Astrocyte (in vitro differentiated cells and primary cell): ENCODE results near the gene PPP1R8. TPM values are rescaled to one million over a fixed set of nuclear protein-coding genes. Genes with fewer than 3 reads are reported as not detected.
"Not testable (repeated sequence)": the region's sequence is repeated elsewhere in the genome, so short reads cannot be mapped to it uniquely, and the experiment has no call there.

Source experiments
- DNase-seq: peaks from one replicate; pipeline ENCODE4 v3.0.0-alpha.2; 2010; ENCODE audit warnings: low read depth
- FAIRE-seq: peaks from 2 replicates; lab custom pipeline; 2011; peaks lifted over from hg19 to GRCh38; lab: Jason Lieb, UNC
- H2AFZ ChIP-seq: 2 replicates; pipeline ENCODE4 v1.6.0; 2012; ENCODE audit warnings: low read depth, low read length, inconsistent platforms
- H3K27ac ChIP-seq: 2 replicates; pipeline ENCODE4 v1.5.1; 2011; ENCODE audit warnings: low read depth, low read length, inconsistent platforms
- H3K27me3 ChIP-seq: 2 replicates; pipeline ENCODE4 v1.6.0; 2011; ENCODE audit warnings: low read length, inconsistent platforms; ENCODE audit not compliant: insufficient read depth
- H3K36me3 ChIP-seq: 2 replicates; pipeline ENCODE4 v1.5.1; 2011; ENCODE audit warnings: low read length, inconsistent platforms; ENCODE audit not compliant: insufficient read depth
- H3K4me1 ChIP-seq: 2 replicates; pipeline ENCODE4 v1.5.1; 2011; ENCODE audit warnings: low read length, inconsistent platforms; ENCODE audit not compliant: insufficient read depth
- H3K4me2 ChIP-seq: 2 replicates; pipeline ENCODE4 v1.6.0; 2012; ENCODE audit warnings: low read length, inconsistent platforms
- H3K4me3 ChIP-seq: 2 replicates; pipeline ENCODE4 v1.5.1; 2011; ENCODE audit warnings: low read depth, mild to moderate bottlenecking, low read length, inconsistent platforms; ENCODE audit not compliant: insufficient read depth
- H3K79me2 ChIP-seq: 2 replicates; pipeline ENCODE4 v1.6.0; 2012; ENCODE audit warnings: mild to moderate bottlenecking, low read length, inconsistent platforms; ENCODE audit not compliant: insufficient read depth
- H3K9ac ChIP-seq: 2 replicates; pipeline ENCODE4 v1.6.0; 2012; ENCODE audit warnings: mild to moderate bottlenecking, low read length, inconsistent platforms
- H3K9me3 ChIP-seq: 2 replicates; pipeline ENCODE4 v1.5.1; 2012; ENCODE audit warnings: low read depth, mild to moderate bottlenecking, low read length, inconsistent platforms; ENCODE audit not compliant: insufficient read depth
- H4K20me1 ChIP-seq: 2 replicates; pipeline ENCODE4 v1.6.0; 2012; ENCODE audit warnings: low read length, inconsistent platforms; ENCODE audit not compliant: insufficient read depth
- H3K27ac Mint-ChIP-seq: one replicate; pipeline ENCODE4 v1.8.0; 2021; ENCODE audit warnings: mild to moderate bottlenecking, mixed read lengths; ENCODE audit not compliant: unreplicated experiment
- H3K27me3 Mint-ChIP-seq: one replicate; pipeline ENCODE4 v1.8.0; 2021; ENCODE audit warnings: low read depth, mixed read lengths; ENCODE audit not compliant: unreplicated experiment
- H3K36me3 Mint-ChIP-seq: one replicate; pipeline ENCODE4 v1.8.0; 2021; ENCODE audit warnings: low read depth, mixed read lengths; ENCODE audit not compliant: unreplicated experiment
- H3K4me1 Mint-ChIP-seq: one replicate; pipeline ENCODE4 v1.8.0; 2021; ENCODE audit warnings: low read depth, mixed read lengths; ENCODE audit not compliant: unreplicated experiment
- H3K4me3 Mint-ChIP-seq: one replicate; pipeline ENCODE4 v1.8.0; 2021; ENCODE audit warnings: mild to moderate bottlenecking, moderate library complexity, mixed read lengths; ENCODE audit not compliant: unreplicated experiment
- H3K9me3 Mint-ChIP-seq: one replicate; pipeline ENCODE4 v1.8.0; 2021; ENCODE audit warnings: mild to moderate bottlenecking, mixed read lengths; ENCODE audit not compliant: unreplicated experiment
- CTCF ChIP-seq: IDR thresholded peaks from 2 replicates; pipeline ENCODE4 v1.5.1; 2011; ENCODE audit warnings: low read depth, mild to moderate bottlenecking, inconsistent platforms, low read length, moderate library complexity; ENCODE audit not compliant: insufficient read depth
- EZH2 ChIP-seq: IDR thresholded peaks from 2 replicates; pipeline ENCODE4 v1.6.1; 2012; ENCODE audit warnings: mild to moderate bottlenecking, low read length, inconsistent platforms; ENCODE audit not compliant: insufficient read depth
- total RNA-seq: library from RNA; stranded (reverse); gene quantifications from 2 replicates; pipeline ENCODE4 v1.2.1, GENCODE V29; 2021

PPP1R8 gene
- total RNA-seq, 1 donor from 2014 or later = 35.6 TPM

- Mint-ChIP-seq H3K36me3 (peaks cover 11% of the 10 kb centered on the region), H3K27ac (no peak overlapping the region), H3K4me1 (no peaks in the 10 kb centered on the region), H3K4me3 (no peak overlapping the region), H3K27me3 (peaks cover 3% of the 10 kb centered on the region), H3K9me3 (no peaks in the 10 kb centered on the region)
- Histone ChIP-seq H3K9me3 (no peaks in the 10 kb centered on the region), H3K4me2 (no peak overlapping the region), H2AFZ (no peak overlapping the region), H3K4me3 (no peak overlapping the region), H4K20me1 (no peaks in the 10 kb centered on the region), H3K27ac (no peak overlapping the region), H3K4me1 (no peaks in the 10 kb centered on the region), H3K36me3 (peaks cover 2% of the 10 kb centered on the region), H3K79me2 (no peaks in the 10 kb centered on the region), H3K27me3 (no peaks in the 10 kb centered on the region), H3K9ac (no peak overlapping the region)
- DNase-seq (no peak), FAIRE-seq (no peak)
- TF ChIP-seq CTCF = no peak
- TF ChIP-seq EZH2 = no peak
Measured at GRCh38 chr1:27855085-27855484, 24.5 kb downstream of the PPP1R8 start.

- H3K4me1 ChIP-seq = no peaks in the 10 kb centered on the region
- H2AFZ ChIP-seq = no peak overlapping the region
- H3K4me1 Mint-ChIP-seq = no peaks in the 10 kb centered on the region
- no peak overlapping the region for H3K9ac ChIP-seq
- no peak for TF ChIP-seq CTCF
- TF ChIP-seq EZH2 = no peak
- no peak overlapping the region for H3K4me3 ChIP-seq
- no peaks in the 10 kb centered on the region for H3K79me2 ChIP-seq
- no peak overlapping the region for H3K4me3 Mint-ChIP-seq
- peaks cover 6% of the 10 kb centered on the region for H3K27me3 Mint-ChIP-seq
- H3K27ac Mint-ChIP-seq = no peak overlapping the region
- H3K9me3 Mint-ChIP-seq = no peaks in the 10 kb centered on the region
- H3K4me2 ChIP-seq = no peak overlapping the region
- no peaks in the 10 kb centered on the region for H4K20me1 ChIP-seq
- FAIRE-seq = no peak
- peaks cover 4% of the 10 kb centered on the region for H3K36me3 Mint-ChIP-seq
- no peaks in the 10 kb centered on the region for H3K27me3 ChIP-seq
- no peaks in the 10 kb centered on the region for H3K9me3 ChIP-seq
- no peak overlapping the region for H3K27ac ChIP-seq
- H3K36me3 ChIP-seq = peaks cover 1% of the 10 kb centered on the region
- no peak for DNase-seq
Measured at GRCh38 chr1:27856561-27857343, 26.2 kb downstream of the PPP1R8 start.

GRCh38 chr1:27857552-27857951 lies 27.0 kb downstream of the PPP1R8 start:
- H3K4me2 ChIP-seq, H3K27ac Mint-ChIP-seq, H3K4me3 Mint-ChIP-seq, H3K36me3 ChIP-seq, H3K9me3 Mint-ChIP-seq, FAIRE-seq, H3K4me3 ChIP-seq, H3K9me3 ChIP-seq, H3K79me2 ChIP-seq, H3K27me3 Mint-ChIP-seq, H3K4me1 ChIP-seq, H3K27ac ChIP-seq, H3K27me3 ChIP-seq, H3K9ac ChIP-seq, H3K36me3 Mint-ChIP-seq, H4K20me1 ChIP-seq, H2AFZ ChIP-seq, DNase-seq, H3K4me1 Mint-ChIP-seq: not testable (repeated sequence)
